ENCODE measurements around the gene ZBTB44.

Gene ZBTB44

GRCh38 chr11:130327716-130328115 is 13.0 kb upstream of the ZBTB44 start:
- DNase-seq (ENCODE audit: insufficient read length), result no peak
- FAIRE-seq, result no peak
- TF ChIP-seq TAF1 (IDR thresholded peaks at IDR 0.05; ENCODE audit: borderline replicate concordance, low read depth, low read length) (no peak), POLR2A (IDR thresholded peaks at IDR 0.05; ENCODE audit: low read depth, low read length) (no peak), POLR2AphosphoS5 (IDR thresholded peaks at IDR 0.05; ENCODE audit: low read depth, low read length) (no peak)

- FAIRE-seq (no peak), DNase-seq (ENCODE audit: insufficient read length) (no peak)
- TF ChIP-seq POLR2A (IDR thresholded peaks at IDR 0.05; ENCODE audit: low read depth, low read length) (no peak), POLR2AphosphoS5 (IDR thresholded peaks at IDR 0.05; ENCODE audit: low read depth, low read length) (no peak), TAF1 (IDR thresholded peaks at IDR 0.05; ENCODE audit: borderline replicate concordance, low read depth, low read length) (no peak)
These were observed 11.0 kb upstream of the ZBTB44 start for GRCh38 chr11:130325691-130326090.

GRCh38 chr11:130323452-130324450 is 9.0 kb upstream of the ZBTB44 start:
- TF ChIP-seq TAF1 (IDR thresholded peaks at IDR 0.05; ENCODE audit: borderline replicate concordance, low read depth, low read length) (no peak), POLR2A (IDR thresholded peaks at IDR 0.05; ENCODE audit: low read depth, low read length) (no peak), POLR2AphosphoS5 (IDR thresholded peaks at IDR 0.05; ENCODE audit: low read depth, low read length) (no peak)
- FAIRE-seq, result no peak
- DNase-seq (ENCODE audit: insufficient read length), result no peak

- DNase-seq (ENCODE audit: insufficient read length), result no peak
- TF ChIP-seq POLR2A (IDR thresholded peaks at IDR 0.05; ENCODE audit: low read depth, low read length) (no peak), TAF1 (IDR thresholded peaks at IDR 0.05; ENCODE audit: borderline replicate concordance, low read depth, low read length) (no peak), POLR2AphosphoS5 (IDR thresholded peaks at IDR 0.05; ENCODE audit: low read depth, low read length) (no peak)
- FAIRE-seq, result no peak
These were observed 7.4 kb upstream of the ZBTB44 start for GRCh38 chr11:130322126-130322525.

GRCh38 chr11:130318031-130318673 is 3.4 kb upstream of the ZBTB44 start:
- no peak for FAIRE-seq
- TF ChIP-seq POLR2A (IDR thresholded peaks at IDR 0.05; ENCODE audit: low read depth, low read length), result no peak
- no peak for TF ChIP-seq POLR2AphosphoS5 (IDR thresholded peaks at IDR 0.05; ENCODE audit: low read depth, low read length)
- TF ChIP-seq TAF1 (IDR thresholded peaks at IDR 0.05; ENCODE audit: borderline replicate concordance, low read depth, low read length), result no peak
- DNase-seq (ENCODE audit: insufficient read length), result no peak

- TF ChIP-seq POLR2AphosphoS5 (IDR thresholded peaks at IDR 0.05; ENCODE audit: low read depth, low read length) (no peak), TAF1 (IDR thresholded peaks at IDR 0.05; ENCODE audit: borderline replicate concordance, low read depth, low read length) (no peak), POLR2A (IDR thresholded peaks at IDR 0.05; ENCODE audit: low read depth, low read length) (no peak)
- no peak for FAIRE-seq
- peak; percentile 52 for DNase-seq (ENCODE audit: insufficient read length)
These were observed 745 bp upstream of the ZBTB44 start for GRCh38 chr11:130315354-130315970.

GRCh38 chr11:130314184-130314749 is 450 bp downstream of the ZBTB44 start:
- DNase-seq (ENCODE audit: insufficient read length) (peak; percentile 58), FAIRE-seq (no peak)
- no peak; the same call in 1 of the 2 replicates for TF ChIP-seq POLR2A (IDR thresholded peaks at IDR 0.05; ENCODE audit: low read depth, low read length)
- no peak for TF ChIP-seq TAF1 (IDR thresholded peaks at IDR 0.05; ENCODE audit: borderline replicate concordance, low read depth, low read length)
- TF ChIP-seq POLR2AphosphoS5 (IDR thresholded peaks at IDR 0.05; ENCODE audit: low read depth, low read length), result no peak

- TF ChIP-seq POLR2AphosphoS5 (IDR thresholded peaks at IDR 0.05; ENCODE audit: low read depth, low read length), result no peak
- TF ChIP-seq POLR2A (IDR thresholded peaks at IDR 0.05; ENCODE audit: low read depth, low read length), result no peak
- no peak for TF ChIP-seq TAF1 (IDR thresholded peaks at IDR 0.05; ENCODE audit: borderline replicate concordance, low read depth, low read length)
- FAIRE-seq (peak; percentile 17), DNase-seq (ENCODE audit: insufficient read length) (no peak)
These were observed 1.1 kb downstream of the ZBTB44 start for GRCh38 chr11:130313383-130314183.

GRCh38 chr11:130312046-130312445 is 2.7 kb downstream of the ZBTB44 start:
- DNase-seq (ENCODE audit: insufficient read length) (no peak), FAIRE-seq (no peak)
- TF ChIP-seq POLR2AphosphoS5 (IDR thresholded peaks at IDR 0.05; ENCODE audit: low read depth, low read length), result no peak
- TF ChIP-seq TAF1 (IDR thresholded peaks at IDR 0.05; ENCODE audit: borderline replicate concordance, low read depth, low read length), result no peak
- TF ChIP-seq POLR2A (IDR thresholded peaks at IDR 0.05; ENCODE audit: low read depth, low read length), result no peak

GRCh38 chr11:130310622-130311021 is 4.1 kb downstream of the ZBTB44 start:
- no peak for TF ChIP-seq TAF1 (IDR thresholded peaks at IDR 0.05; ENCODE audit: borderline replicate concordance, low read depth, low read length)
- TF ChIP-seq POLR2AphosphoS5 (IDR thresholded peaks at IDR 0.05; ENCODE audit: low read depth, low read length), result no peak
- TF ChIP-seq POLR2A (IDR thresholded peaks at IDR 0.05; ENCODE audit: low read depth, low read length), result no peak
- DNase-seq (ENCODE audit: insufficient read length) (no peak), FAIRE-seq (no peak)

All from GM12892 (cell line).